GM19397 (cell line): ENCODE data around the gene FIGNL2.
"Not testable (repeated sequence)": the region's sequence is repeated elsewhere in the genome, so short reads cannot be mapped to it uniquely, and the experiment has no call there.

Source experiments
- ATAC-seq: cut with Tn5 transposase; IDR thresholded peaks from one replicate; pipeline ENCODE4 v1.9.1; 2021; ENCODE audit warnings: mild to moderate bottlenecking, moderate library complexity; ENCODE audit not compliant: unreplicated experiment

The FIGNL2 gene

GRCh38 chr12:51836827-51837173 lies 11.7 kb downstream of the FIGNL2 start:
- ATAC-seq, result no peak

GRCh38 chr12:51836041-51836826 lies 12.3 kb downstream of the FIGNL2 start:
- ATAC-seq, result no peak

DNA sequence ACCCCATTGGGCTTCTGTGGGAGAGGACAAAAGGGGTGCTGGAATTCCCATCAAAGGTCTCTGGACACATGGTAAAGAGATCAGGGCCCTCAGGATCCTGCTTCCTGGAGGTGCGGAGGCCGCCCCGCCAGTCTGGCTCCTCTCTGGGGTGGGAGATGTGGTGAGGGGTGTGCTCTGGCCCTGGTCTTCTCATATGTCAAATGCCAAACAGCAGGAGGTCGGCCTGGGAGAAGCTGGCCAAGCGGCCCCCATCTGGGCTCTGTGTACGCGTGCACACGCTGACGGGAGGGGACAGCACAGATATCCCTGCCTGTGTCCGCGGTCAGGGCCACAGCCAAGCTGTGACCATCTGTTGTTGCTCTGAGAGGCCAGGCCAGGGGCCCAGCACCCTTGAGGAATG lies 14.1 kb downstream of the FIGNL2 start:
- no peak for ATAC-seq

GRCh38 chr12:51833448-51834227 lies 14.9 kb downstream of the FIGNL2 start:
- no peak for ATAC-seq

GRCh38 chr12:51832354-51833107 lies 16.0 kb downstream of the FIGNL2 start:
- no peak for ATAC-seq

GRCh38 chr12:51831817-51832216 lies 16.7 kb downstream of the FIGNL2 start:
- not testable (repeated sequence) for ATAC-seq

GRCh38 chr12:51829641-51830040 lies 18.9 kb downstream of the FIGNL2 start:
- ATAC-seq, result no peak

DNA sequence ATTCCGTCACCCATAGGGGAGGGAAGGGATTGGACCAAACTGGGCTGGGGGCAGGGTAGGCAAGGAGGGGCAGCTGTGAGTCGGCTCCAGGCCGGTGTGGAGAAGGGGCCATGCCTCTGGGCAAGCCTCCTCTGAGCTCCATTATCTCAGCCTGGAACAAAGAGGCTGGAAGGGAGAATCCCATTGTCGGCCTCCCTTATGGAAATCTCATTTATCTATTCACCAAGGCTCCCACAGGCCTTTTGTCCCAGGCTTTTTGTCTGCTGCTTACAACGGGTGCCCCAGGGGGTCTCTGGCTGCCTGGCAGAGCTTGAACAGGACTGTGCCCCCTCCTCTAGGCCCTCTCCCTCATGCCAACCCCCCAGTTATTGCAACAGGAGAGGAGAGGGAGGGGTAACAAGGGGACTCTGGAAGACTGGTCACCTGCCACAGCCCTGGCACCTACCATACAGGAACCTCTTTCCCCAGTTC lies 19.5 kb downstream of the FIGNL2 start:
- ATAC-seq, result no peak

GRCh38 chr12:51827925-51828818 lies 20.3 kb downstream of the FIGNL2 start:
- ATAC-seq, result no peak

DNA sequence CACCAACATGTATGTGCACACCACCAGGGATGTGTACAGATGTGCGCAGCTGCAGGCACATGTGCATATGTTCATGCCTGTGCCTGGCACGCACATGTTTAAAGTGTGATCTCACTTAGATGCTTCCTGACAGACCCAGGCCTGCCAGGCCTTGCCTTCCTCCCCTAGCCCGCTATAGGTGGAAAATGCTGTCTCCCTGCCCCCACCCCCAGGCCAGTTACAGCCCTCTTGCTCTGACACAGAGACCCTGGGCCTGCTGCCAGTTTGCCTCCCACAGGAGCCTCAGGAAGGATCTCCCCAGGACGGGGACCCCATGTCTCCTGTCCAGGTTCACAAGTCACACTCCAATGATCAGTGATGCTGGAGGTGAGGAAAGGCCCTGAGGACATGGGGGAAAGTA lies 21.6 kb downstream of the FIGNL2 start:
- ATAC-seq, result no peak

GRCh38 chr12:51825216-51825615 lies 23.3 kb downstream of the FIGNL2 start:
- ATAC-seq, result no peak

DNA sequence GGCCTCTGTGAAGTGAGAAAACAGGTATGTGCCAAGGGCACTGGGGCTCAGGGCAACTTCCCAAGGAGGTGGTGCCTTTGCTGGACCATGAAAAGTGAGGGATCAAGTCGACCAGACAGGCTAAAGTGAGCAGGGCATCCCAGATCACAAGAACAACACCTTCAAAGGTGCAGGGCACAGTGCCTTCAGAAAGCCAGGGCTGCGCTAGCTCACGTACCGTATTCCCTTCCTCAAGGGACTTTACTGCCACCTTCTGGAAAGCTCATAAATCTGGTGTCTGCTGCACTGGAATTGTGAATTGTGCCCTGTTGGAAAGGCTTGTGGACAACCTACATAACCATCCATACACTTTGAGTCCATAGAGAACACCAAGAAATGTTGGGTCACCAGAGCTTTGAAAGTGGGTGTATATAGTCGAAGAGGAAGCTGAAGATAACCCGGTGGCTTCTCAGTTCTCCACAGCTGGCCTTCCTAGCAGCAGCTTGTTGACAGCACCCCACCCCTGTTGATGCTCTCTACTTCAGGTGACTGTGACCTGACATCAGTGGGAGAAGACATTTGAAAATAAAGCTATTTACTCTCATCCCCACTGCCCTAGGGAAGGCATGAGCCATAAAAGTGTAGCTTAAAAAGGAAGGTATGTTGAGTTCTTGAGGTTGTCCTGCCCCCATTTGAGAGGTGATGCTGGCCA lies 24.5 kb downstream of the FIGNL2 start:
- no peak for ATAC-seq

GRCh38 chr12:51822956-51823355 lies 25.6 kb downstream of the FIGNL2 start:
- no peak for ATAC-seq

DNA sequence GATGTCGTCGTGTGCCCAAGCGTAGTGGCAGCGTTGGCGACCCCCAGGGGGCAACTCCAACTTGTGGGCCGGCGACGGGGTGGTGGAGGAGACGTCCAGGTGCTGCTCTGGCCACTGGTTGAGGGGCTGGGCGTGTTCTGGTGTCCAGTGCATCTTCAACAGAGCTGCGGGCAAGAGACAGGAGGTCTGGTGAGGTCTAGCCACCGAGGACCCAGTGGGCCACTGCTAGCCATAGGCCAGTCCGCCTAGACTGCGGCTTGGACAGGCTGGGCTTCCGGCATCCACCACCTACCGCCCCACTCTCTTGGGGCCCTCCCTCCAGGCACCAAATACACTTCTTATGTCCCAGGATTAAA lies 26.3 kb downstream of the FIGNL2 start:
- no peak for ATAC-seq

DNA sequence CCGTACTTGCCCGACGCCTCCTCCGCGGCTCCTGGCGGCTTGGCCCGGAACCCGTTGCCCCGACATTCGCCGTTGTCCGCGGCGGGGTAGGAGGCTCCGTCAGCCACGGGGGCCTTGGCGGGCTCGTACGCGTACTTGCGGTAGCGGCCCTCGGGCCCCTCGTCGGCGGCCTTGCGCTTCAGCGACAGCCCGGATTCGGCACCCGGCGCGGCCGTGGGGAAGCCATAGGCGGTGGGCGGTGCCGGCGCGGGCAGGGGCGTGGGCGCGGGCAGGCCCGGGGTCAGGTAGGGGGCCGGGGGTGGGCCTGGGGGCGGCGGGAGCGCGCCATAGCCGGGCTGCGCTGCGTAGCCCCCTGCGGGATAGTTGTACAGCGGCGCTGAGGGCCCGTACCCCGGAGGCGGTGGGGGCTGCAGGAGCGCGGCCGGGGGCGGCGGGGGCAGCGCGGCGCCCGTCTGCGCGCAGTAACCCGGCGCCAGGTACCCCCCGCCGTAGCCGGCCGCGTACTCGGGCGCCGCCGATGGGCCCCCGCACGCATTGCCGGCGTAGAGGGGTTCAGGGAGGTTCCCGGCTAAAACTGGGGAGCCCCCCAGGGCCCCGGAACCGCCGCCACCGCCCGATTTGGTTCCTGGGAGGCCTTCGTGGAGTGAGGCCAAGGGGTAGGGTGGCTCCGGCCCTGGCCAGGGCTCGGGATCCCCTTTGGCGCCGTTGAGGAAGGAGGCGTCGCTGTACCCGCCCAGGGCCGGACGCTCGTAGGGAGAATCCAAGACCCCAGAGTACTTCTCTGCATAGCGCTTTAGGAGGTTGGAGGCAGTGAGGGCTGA lies 26.9 kb downstream of the FIGNL2 start:
- ATAC-seq, result no peak

DNA sequence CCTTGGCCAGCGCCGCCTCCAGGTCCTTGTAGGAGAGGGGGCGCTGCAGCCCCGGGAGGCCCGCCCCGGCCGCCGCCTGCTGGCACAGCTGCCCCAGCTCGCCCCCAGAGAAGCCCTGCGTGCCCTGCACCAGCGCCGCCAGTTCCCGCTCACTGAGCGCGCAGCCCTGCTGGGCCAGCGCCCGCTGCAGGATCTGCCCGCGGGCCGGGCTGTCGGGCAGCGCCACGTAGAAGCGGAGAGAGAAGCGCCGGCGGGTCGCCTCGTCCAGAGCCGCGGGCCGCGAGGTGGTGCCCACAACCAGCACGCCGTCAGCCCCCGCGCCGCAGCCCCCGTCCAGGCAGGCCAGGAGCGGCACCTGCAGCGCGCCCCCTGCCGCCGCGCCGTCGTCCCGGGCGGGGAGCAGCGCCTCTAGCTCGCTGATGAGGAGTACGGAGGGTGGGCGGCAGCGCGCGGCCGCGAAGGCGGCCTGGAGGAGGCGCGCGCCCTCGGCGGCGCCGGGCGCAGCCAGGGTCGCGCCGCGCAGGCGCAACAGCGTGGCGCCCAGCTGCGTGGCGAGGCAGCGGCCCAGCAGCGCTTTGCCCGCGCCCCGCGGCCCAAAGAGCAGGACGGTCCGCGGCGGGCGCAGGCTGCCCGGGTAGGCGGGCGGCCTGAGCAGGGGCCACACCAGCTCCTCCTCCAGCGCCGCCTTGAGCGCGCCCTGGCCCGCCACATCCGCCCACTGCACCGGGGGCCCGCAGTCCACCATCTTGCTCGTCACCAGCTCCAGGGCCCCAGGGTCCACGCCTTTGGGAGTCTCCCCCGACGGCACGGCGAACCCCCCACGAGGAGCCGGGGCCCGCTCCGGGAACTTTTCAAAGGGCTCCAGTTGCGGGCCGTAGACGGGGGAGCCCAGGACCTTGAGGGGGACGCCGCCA lies 27.7 kb downstream of the FIGNL2 start:
- ATAC-seq, result no peak

- ATAC-seq, result no peak
Observed at GRCh38 chr12:51819736-51820525, 28.6 kb downstream of the FIGNL2 start.
